GM21381 (cell line): ENCODE data around the gene PEX10.

Experiments
- ATAC-seq: cut with Tn5 transposase; IDR thresholded peaks from one replicate; pipeline ENCODE4 v1.9.1; 2021; ENCODE audit warnings: mild to moderate bottlenecking, moderate library complexity; ENCODE audit not compliant: unreplicated experiment

The PEX10 gene

GRCh38 chr1:2405588-2406295, 6.6 kb downstream of the PEX10 start:
- no peak for ATAC-seq

GRCh38 chr1:2404890-2405511, 7.4 kb downstream of the PEX10 start:
- ATAC-seq = no peak

- ATAC-seq = no peak
Measured at GRCh38 chr1:2404142-2404889, 8.0 kb downstream of the PEX10 start.

GRCh38 chr1:2403273-2403672, 9.1 kb downstream of the PEX10 start:
- no peak for ATAC-seq

- no peak for ATAC-seq
Measured at GRCh38 chr1:2402420-2402819, 9.9 kb downstream of the PEX10 start.

- no peak for ATAC-seq
Measured at GRCh38 chr1:2400950-2401649, 11.3 kb downstream of the PEX10 start.

GRCh38 chr1:2400576-2400909, 11.8 kb downstream of the PEX10 start:
- no peak for ATAC-seq

GRCh38 chr1:2399890-2400575, 12.3 kb downstream of the PEX10 start:
- ATAC-seq = no peak

- ATAC-seq = no peak
Measured at GRCh38 chr1:2398871-2399270, 13.5 kb downstream of the PEX10 start.

- ATAC-seq = no peak
Measured at GRCh38 chr1:2397007-2397679, 15.2 kb downstream of the PEX10 start.

- no peak for ATAC-seq
Measured at GRCh38 chr1:2396476-2396875, 15.9 kb downstream of the PEX10 start.

- ATAC-seq = no peak
Measured at GRCh38 chr1:2396059-2396458, 16.3 kb downstream of the PEX10 start.

GRCh38 chr1:2395245-2395644, 17.1 kb downstream of the PEX10 start:
- no peak for ATAC-seq

GRCh38 chr1:2394761-2395160, 17.6 kb downstream of the PEX10 start:
- ATAC-seq = no peak

GRCh38 chr1:2394220-2394619, 18.1 kb downstream of the PEX10 start:
- no peak for ATAC-seq

GRCh38 chr1:2393471-2393877, 18.9 kb downstream of the PEX10 start:
- ATAC-seq = no peak

- no peak for ATAC-seq
Measured at GRCh38 chr1:2392686-2393085, 19.7 kb downstream of the PEX10 start.

- ATAC-seq = peak; percentile 18
Measured at GRCh38 chr1:2391931-2392509, 20.3 kb downstream of the PEX10 start.

GRCh38 chr1:2391041-2391930, 21.1 kb downstream of the PEX10 start, which contains the start of the genes MORN1 and RER1:
Gene MORN1 (minus strand): TSS chr1:2391554. CDS start chr1:2391533, 21 bp downstream.
Gene RER1 (plus strand): TSS chr1:2391841. CDS start chr1:2395791, 3,950 bp downstream.
- ATAC-seq = peak; percentile 85
